Fibroblast of the conjunctiva (primary cell): ENCODE measurements around the gene BLOC1S4.

Source experiments
- DNase-seq: peaks from one replicate; pipeline ENCODE4 v3.0.0-alpha.2; 2010; ENCODE audit warnings: low read depth

BLOC1S4 gene

DNA sequence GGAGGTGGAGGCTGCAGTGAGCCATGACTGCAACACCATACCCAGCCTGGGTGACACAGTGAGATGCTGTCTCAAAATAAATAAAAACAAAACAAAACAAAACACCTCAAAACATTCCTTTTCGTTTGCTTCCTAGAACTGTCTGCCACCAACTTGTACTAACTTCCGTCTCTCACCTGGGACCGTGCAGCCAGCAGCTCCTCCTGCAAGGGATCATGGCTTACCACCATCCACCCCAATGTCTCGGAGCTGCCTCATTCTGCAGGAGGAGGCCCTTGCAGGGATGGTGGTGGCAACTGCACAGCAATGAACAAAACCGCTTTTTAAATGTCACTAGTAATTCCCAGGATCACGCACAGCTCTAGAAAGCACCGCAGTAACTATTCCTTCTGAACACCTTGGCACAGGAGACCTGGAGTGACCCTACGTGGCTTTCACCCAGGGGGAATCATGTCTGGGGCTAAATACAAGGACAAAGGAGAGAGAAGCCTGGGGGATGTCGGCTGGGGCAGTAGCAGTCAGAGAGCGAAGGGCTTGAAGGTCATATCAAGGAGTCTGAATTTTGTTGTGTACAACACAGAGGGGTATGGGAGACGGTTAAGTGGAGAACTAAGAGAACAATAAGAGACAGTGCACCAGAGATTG lies 49.1 kb downstream of the BLOC1S4 start:
- no peak for DNase-seq

DNA sequence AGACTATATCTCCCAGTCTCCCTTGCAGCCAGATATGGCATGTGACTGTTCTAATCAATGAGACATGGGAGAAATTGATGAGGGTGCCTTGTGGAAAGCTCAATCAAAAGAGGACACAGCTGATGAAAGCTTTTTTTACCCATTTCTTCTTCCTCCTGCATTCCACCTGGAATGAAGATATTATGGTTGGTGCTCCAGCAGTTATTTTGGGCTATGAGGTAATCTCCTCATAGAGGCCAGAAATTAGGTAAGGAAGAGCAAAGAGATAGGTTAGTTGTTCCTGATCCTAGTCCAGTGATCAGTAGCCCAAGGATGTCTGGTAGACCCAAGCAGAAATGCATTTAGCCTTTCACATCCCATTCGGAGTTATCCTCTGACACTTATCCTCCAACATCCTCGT lies 49.7 kb downstream of the BLOC1S4 start:
- DNase-seq: no peak
